Stimulated activated naive CD8-positive, alpha-beta T cell treated with anti-CD3 and anti-CD28 coated beads, Interleukin-15, Interleukin-2, amounts not matched to agents 100 U/mL and 50 U/mL, for 24 hours (primary cell): ENCODE results near the gene NRG2.

Source experiments
- ATAC-seq: fragments of 150-1000 bp; cut with Tn5 transposase; one replicate; pipeline ENCODE4 v1.10.0; 2021
- DNase-seq: peaks from one replicate; pipeline ENCODE4 v3.0.0; 2021

The NRG2 gene

GRCh38 chr5:139946440-139946839, 96.7 kb downstream of the NRG2 start:
- DNase-seq = no peak
- no peak for ATAC-seq

- DNase-seq (no peak), ATAC-seq (no peak)
These were observed 97.1 kb downstream of the NRG2 start for GRCh38 chr5:139946006-139946405.

DNA sequence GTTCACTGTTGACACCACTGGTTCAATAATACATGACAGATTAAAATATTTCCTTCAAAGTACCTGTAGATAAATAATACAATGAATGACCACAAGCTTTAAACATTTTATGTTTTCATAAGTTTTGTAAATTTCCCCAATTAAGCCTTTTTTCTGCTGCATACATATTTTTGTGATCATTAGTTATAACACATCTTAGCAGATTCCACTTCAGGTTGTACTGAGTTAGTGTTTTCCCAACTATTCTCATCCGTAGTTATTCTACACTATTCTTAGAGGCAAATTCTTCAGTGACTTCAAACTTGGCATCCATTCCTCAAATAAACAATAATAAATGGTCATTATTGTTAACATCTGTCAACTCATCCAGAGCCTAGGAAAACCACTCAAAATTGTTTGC, 100.9 kb downstream of the NRG2 start:
- ATAC-seq (no peak), DNase-seq (no peak)

- ATAC-seq (no peak), DNase-seq (no peak)
These were observed 112.7 kb downstream of the NRG2 start for GRCh38 chr5:139930406-139930805.

DNA sequence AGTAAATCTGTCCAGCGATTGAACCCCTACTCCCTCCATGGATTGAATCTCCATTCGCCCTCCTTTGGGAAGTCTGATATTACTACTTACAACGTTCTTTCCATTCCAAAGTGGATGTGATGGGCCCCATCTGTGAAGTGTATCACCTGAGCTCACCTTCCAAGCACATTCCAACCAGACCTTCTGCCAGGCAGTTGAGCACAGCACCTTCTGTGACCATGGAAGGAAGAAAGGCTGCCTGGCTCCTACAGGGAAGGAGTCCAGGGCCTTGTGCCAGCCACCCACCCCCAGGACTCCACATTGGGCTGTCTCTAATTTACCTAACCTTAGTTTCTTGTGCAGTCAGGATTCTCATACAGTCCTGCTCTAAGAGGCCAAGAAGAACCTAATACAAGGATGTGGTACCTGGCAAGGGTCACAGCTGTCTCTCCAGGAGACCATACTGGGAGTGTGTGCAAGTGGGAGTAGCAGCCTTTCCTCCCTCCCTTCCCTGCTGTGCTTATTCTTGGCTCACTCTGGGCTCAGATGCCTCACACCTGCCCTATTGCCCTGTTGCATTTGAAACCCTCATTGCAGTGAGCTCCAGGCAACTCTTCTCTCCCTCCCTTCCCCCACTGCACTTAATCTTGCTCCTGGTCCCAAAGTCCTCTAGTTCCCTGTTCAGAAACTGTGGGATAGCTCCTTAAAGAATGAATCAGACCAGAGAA, 116.1 kb downstream of the NRG2 start:
- DNase-seq = no peak

DNA sequence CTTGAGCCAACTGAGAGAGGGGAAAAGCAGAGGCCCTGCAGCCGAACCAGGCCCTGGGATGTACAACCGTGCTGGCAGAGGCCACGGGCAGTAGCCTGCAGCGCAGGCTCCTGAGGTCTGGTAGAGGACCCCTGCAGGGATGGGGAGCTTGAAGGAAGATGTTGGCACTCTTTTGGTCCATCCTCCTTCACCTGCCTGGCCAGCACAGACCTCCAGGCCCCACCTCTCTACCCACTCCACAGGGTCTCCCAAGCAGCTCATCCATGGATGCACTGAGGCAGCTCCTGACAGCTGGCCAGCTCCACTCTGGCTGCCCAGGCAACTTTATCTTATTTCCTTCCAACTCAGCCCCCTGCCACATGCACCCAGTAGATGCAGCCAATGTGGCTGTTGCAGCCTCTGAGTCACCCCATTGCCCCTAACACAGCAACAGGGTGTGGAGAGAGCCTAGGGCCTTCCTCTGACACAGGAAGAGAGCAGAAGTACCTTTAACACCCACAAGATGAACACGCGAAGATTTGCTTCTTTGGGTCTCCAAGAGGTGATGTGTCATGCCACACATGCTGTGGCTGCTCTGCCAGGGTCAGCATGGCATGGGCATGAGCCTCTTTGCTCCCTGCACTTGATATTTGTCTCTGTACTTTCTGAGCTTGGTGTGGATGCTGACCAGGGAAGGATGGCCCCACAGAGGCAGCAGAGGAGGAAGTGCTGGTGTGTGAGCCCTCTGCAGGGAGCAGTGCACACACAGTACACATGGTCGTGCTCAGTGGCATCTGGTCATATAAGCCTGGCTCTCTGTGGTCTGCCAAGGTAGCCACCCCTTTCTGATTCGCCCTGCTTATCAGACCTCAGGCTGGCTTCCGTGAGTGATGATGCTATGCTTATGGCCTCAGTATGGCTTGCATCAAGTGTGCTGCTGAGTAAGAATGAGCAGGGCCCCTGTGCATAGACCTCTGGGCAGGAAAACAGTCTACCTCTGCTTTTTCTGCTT, 117.2 kb downstream of the NRG2 start:
- ATAC-seq (peak; percentile 52), DNase-seq (no peak)

More for the DNA sequence above, 116.1 kb downstream of the NRG2 start:
- ATAC-seq = no peak

- ATAC-seq = no peak
- no peak for DNase-seq
These were observed 117.9 kb downstream of the NRG2 start for GRCh38 chr5:139925216-139925562.

DNA sequence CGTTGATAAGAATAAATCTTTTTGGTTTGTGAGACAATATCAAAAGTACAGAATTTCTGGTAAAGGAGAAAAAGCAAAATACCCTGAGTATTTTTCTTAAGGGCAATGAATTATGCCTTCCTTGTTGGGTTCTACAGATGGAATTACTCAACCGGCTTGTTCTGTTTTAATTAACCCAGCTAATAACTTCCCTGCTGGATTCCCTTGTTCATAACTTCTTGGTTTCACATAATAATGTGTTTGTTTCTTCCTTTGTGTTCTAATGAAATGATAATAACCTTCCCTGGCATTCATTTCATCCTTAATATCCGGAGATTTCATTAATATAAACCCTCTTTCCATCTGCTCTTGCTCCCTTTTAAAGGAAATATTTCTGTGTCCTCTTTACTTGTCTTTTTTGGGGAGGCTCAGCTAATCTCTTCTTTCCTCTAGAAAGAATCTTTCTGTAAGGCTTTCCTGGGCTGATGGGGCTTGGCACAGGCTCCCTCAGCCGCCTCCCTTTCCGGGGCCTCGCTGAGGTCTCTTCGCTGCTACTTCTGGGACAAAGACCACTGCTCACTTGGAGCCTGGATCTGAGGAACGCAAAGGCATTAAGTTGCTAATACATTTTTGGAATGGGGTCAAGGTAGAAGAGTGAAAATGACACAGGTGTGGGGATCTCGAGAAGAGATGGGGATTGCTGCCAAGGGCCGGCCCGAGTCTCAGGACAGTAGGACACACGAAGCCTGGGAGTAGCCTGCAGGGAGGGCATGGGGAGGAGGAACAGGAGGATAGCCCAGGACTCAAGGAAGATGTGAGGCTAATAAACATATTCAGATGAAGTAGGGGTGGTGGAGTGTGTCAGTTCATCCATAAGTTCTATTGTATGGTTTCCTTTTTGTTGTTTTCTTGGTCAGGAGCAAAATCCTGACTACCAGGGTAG, 118.5 kb downstream of the NRG2 start:
- ATAC-seq (no peak), DNase-seq (no peak)

DNA sequence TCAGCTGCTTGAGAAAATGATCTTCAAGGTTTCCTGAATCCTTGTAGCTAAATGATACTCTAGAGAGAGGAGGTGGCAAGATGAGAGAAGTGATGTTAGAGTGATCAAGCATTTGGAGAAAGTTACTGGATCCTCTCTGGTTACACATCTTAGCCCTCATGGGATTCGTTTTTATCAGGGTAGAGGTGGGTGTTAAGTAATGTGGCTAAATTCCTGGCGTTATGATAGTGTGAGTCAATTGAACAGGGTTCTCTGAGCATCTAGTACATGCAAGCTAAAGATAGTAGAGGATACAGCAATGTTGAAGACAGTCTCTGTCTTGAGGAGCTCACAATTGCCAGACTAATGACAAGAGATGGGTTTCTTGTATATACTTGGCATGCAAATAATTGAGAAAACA, 123.8 kb downstream of the NRG2 start:
- ATAC-seq (no peak), DNase-seq (no peak)

DNA sequence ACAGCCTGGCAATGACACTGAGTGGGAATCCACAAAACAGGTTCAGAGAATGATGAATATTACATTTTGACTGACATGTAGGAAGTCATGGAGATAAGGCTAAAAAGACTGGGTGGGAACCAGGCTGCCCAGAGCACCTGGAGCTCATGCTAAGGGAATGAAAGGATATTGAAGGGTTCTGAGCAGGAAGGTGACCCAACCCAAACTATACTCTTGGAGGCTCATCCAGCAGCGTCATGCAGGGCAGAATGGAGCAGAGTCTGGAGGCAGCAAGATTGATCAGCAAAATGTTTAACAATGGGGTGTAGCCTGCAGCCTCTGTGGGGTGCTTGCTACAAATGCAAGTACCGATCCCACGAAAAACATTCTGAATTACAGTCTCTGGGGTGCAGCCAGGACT, 127.3 kb downstream of the NRG2 start:
- ATAC-seq (no peak), DNase-seq (no peak)

- DNase-seq (no peak), ATAC-seq (no peak)
These were observed 127.8 kb downstream of the NRG2 start for GRCh38 chr5:139915266-139915665.

- no peak for ATAC-seq
These were observed 128.8 kb downstream of the NRG2 start for GRCh38 chr5:139914218-139914807.

DNA sequence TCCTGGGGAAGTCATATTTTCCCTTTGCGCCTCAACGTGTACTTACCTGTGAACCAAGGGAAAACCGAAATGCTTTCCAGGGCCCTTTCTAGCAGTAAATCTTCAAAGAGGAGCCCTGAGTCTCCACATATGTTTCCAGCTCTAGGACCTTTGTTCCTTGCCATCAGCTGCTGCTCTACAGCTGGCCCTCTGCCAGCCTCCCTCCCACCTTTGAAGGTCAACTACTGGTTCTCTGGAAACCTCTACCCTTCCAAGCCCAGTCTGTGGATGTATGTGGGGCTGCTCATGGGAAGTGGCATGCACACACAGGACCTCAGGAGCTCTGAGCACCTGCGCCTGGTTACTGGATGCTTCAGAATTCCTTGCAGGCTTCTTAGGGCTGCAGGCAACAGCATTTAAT, 130.3 kb downstream of the NRG2 start:
- no peak for DNase-seq
- ATAC-seq = no peak

More at GRCh38 chr5:139914218-139914807, 128.8 kb downstream of the NRG2 start:
- no peak for DNase-seq

- ATAC-seq = no peak
- no peak for DNase-seq
These were observed 130.9 kb downstream of the NRG2 start for GRCh38 chr5:139912158-139912557.

- ATAC-seq = no peak
- DNase-seq = no peak
These were observed 131.5 kb downstream of the NRG2 start for GRCh38 chr5:139911425-139912120.

- ATAC-seq (no peak), DNase-seq (no peak)
These were observed 132.2 kb downstream of the NRG2 start for GRCh38 chr5:139910901-139911300.

DNA sequence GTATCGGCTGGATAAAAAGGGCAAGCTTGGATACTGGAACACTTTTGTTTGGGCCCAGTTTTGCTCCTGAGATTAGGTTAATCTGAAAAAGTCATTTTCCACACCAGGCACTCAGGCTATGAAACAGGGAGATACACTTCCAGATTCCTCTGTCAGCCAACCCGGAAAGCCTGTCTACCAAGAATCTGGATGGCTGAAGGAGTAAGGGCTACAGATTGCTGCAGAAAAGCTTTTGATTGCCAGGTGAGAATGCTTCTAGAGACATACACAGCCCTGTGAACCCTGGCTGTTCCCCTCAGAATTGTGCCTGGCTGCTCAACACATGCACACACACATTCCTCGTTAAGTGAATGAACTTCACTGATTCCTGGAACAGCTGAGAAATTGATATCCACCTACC, 133.1 kb downstream of the NRG2 start:
- no peak for ATAC-seq

DNA sequence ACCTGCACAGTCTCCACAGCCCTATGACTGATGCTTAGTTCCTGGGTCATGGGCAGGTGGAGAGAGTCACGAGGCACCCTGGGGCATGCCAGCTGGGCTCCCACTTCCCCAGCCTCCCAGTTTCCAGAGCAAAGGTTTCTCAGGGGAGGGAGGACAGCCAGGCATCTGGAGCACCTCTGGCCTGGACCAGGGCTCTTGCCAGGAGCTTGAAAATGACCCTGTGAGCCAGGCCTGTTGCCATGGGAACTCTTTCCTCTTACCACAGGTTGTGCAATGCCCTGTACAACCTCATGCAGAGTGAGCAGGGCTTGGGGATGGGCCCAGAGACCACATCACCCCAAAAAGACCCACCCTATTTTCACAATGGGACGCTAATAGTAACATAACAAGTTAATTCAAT, 134.3 kb downstream of the NRG2 start:
- DNase-seq (no peak), ATAC-seq (no peak)

More for the DNA sequence above, 133.1 kb downstream of the NRG2 start:
- no peak for DNase-seq

- ATAC-seq = no peak
- DNase-seq = no peak
These were observed 136.4 kb downstream of the NRG2 start for GRCh38 chr5:139906661-139907060.

GRCh38 chr5:139904816-139905661, 138.1 kb downstream of the NRG2 start:
- ATAC-seq (no peak), DNase-seq (no peak)

DNA sequence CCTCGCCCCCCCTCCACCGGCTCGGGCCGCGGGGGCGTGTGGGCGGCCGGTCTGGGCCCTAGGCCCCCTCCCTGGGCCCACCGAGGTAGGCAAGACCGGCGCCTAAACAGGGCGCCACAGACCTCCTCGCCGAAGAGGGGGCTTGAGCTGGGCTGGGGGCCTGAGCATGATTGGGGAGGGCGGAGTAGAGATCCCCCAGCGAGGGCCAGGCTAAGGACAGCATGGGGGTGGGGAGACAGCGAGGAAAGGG, 138.6 kb downstream of the NRG2 start:
- ATAC-seq = no peak
- DNase-seq = no peak
